GM23338 (cell line): ENCODE results near the gene FBXL20. TPM values are rescaled to one million over a fixed set of nuclear protein-coding genes. Genes with fewer than 3 reads are reported as not detected.

Experiments used
- ATAC-seq: fragments of 200-7000 bp; cut with Tn5 transposase; 3 replicates; pipeline ENCODE4 v1.9.1; 2020
- DNase-seq: peaks from one replicate; pipeline ENCODE4 v3.0.0-alpha.2; 2015; ENCODE audit warnings: low spot score
- H2AFZ ChIP-seq: fragments of 200-600 bp; sonication (generic); 2 replicates; pipeline ENCODE4 v1.8.0; 2016; ENCODE audit warnings: antibody characterized with exemption, mild to moderate bottlenecking, moderate library complexity
- H3F3A ChIP-seq: fragments of 200-600 bp; sonication (generic); replicated peaks from 2 replicates; pipeline ENCODE4 v1.8.0; 2017; ENCODE audit warnings: antibody characterized with exemption, mixed run types, low read depth
- H3K27ac ChIP-seq: fragments of 200-600 bp; sonication (generic); 2 replicates; pipeline ENCODE4 v1.6.1; 2016; ENCODE audit warnings: low read depth
- H3K27me3 ChIP-seq: fragments of 200-600 bp; sonication (generic); 2 replicates; pipeline ENCODE4 v1.8.0; 2016; ENCODE audit warnings: mild to moderate bottlenecking, mixed run types, moderate library complexity; ENCODE audit not compliant: insufficient read depth
- H3K36me3 ChIP-seq: fragments of 200-600 bp; sonication (generic); 2 replicates; pipeline ENCODE4 v1.8.0; 2016; ENCODE audit warnings: mild to moderate bottlenecking; ENCODE audit not compliant: insufficient read depth
- H3K4me1 ChIP-seq: fragments of 200-600 bp; sonication (generic); 2 replicates; pipeline ENCODE4 v1.8.0; 2016; ENCODE audit warnings: mild to moderate bottlenecking, moderate library complexity; ENCODE audit not compliant: insufficient read depth
- H3K4me2 ChIP-seq: fragments of 200-600 bp; sonication (generic); 2 replicates; pipeline ENCODE4 v1.7.1; 2017; ENCODE audit warnings: mixed run types
- H3K4me3 ChIP-seq: fragments of 200-600 bp; sonication (generic); 2 replicates; pipeline ENCODE4 v1.6.1; 2016; ENCODE audit warnings: mixed run types
- H3K79me2 ChIP-seq: fragments of 200-600 bp; sonication (generic); replicated peaks from 2 replicates; pipeline ENCODE4 v1.8.0; 2017; ENCODE audit warnings: mild to moderate bottlenecking; ENCODE audit not compliant: insufficient read depth
- H3K9me2 ChIP-seq: fragments of 200-600 bp; sonication (generic); 2 replicates; pipeline ENCODE4 v1.8.0; 2017; ENCODE audit not compliant: insufficient read depth
- H4K20me1 ChIP-seq: fragments of 200-600 bp; sonication (generic); replicated peaks from 2 replicates; pipeline ENCODE4 v1.8.0; 2017; ENCODE audit warnings: mild to moderate bottlenecking; ENCODE audit not compliant: insufficient read depth
- H3K27ac Mint-ChIP-seq: 2 replicates; pipeline ENCODE4 v1.8.0; 2020; ENCODE audit warnings: inconsistent platforms, mild to moderate bottlenecking, moderate library complexity, mixed read lengths
- H3K27me3 Mint-ChIP-seq: 3 replicates; pipeline ENCODE4 v1.8.0; 2022; ENCODE audit warnings: low read depth, mild to moderate bottlenecking, moderate library complexity, mixed read lengths, inconsistent platforms; ENCODE audit not compliant: insufficient read depth, poor library complexity
- H3K36me3 Mint-ChIP-seq: 3 replicates; pipeline ENCODE4 v1.8.0; 2021; ENCODE audit warnings: low read depth, mild to moderate bottlenecking, inconsistent platforms, moderate library complexity, mixed read lengths
- H3K4me1 Mint-ChIP-seq: 3 replicates; pipeline ENCODE4 v1.8.0; 2020; ENCODE audit warnings: mild to moderate bottlenecking, inconsistent platforms, mixed read lengths
- H3K4me3 Mint-ChIP-seq: 3 replicates; pipeline ENCODE4 v1.8.0; 2021; ENCODE audit warnings: moderate library complexity, mild to moderate bottlenecking, inconsistent platforms, mixed read lengths
- H3K9me3 Mint-ChIP-seq: 3 replicates; pipeline ENCODE4 v1.8.0; 2020; ENCODE audit warnings: moderate library complexity, mild to moderate bottlenecking, inconsistent platforms, mixed read lengths
- EZH2 ChIP-seq: fragments of 200-600 bp; sonication (generic); IDR thresholded peaks from one replicate; pipeline ENCODE4 v1.8.0; 2017; ENCODE audit warnings: antibody characterized with exemption, mild to moderate bottlenecking, low read depth; ENCODE audit not compliant: unreplicated experiment
- JUNB ChIP-seq: IDR thresholded peaks from one replicate; pipeline ENCODE4 v1.6.1; 2016; ENCODE audit warnings: antibody characterized with exemption; ENCODE audit not compliant: unreplicated experiment
- NANOG ChIP-seq: IDR thresholded peaks from 2 replicates; pipeline ENCODE4 v1.6.1; 2016; ENCODE audit warnings: antibody characterized with exemption, borderline replicate concordance
- POLR2AphosphoS5 ChIP-seq: IDR thresholded peaks from 2 replicates; pipeline ENCODE4 v1.6.1; 2016; ENCODE audit warnings: antibody characterized with exemption, low read depth
- polyA plus RNA-seq: library from polyadenylated mRNA; unstranded; fragments of >200 nt; fragmentation: Nextera tagmentation; extraction: Ambion mirVana; gene quantifications from 2 replicates; pipeline ENCODE4 v1.2.1, GENCODE V29; 2016
- total RNA-seq: library from RNA; depleted of rRNA; stranded (reverse); fragments of >200 nt; shearing (Covaris generic); gene quantifications from 2 replicates; pipeline ENCODE4 v1.2.3, GENCODE V29; 2014
- TF ChIP-seq, protein P1 (sequence below), 2 experiments: fragments of 200-600 bp in 1 of 2; sonication (generic) in 1 of 2; conservative IDR thresholded peaks; 2 replicates each; pipeline versions ENCODE4 v1.5.1 to v1.6.1; 2016 to 2017; ENCODE audit warnings: antibody characterized with exemption in 2 of 2, low read depth in 2 of 2, mild to moderate bottlenecking in 2 of 2, moderate library complexity in 1 of 2
- TF ChIP-seq, protein P2 (sequence below): IDR thresholded peaks from 2 replicates; pipeline ENCODE4 v1.6.1; 2016; ENCODE audit warnings: antibody characterized with exemption
- TF ChIP-seq, protein P3 (sequence below): fragments of 250-450 bp; sonication (Bioruptor Pico); IDR thresholded peaks from 2 replicates; pipeline ENCODE4 v1.5.0; 2020; ENCODE audit warnings: mild to moderate bottlenecking, moderate library complexity

The FBXL20 gene
- total and polyA plus RNA-seq, 2 experiments from 2014 or later = 2.9 to 6.9 TPM

DNA sequence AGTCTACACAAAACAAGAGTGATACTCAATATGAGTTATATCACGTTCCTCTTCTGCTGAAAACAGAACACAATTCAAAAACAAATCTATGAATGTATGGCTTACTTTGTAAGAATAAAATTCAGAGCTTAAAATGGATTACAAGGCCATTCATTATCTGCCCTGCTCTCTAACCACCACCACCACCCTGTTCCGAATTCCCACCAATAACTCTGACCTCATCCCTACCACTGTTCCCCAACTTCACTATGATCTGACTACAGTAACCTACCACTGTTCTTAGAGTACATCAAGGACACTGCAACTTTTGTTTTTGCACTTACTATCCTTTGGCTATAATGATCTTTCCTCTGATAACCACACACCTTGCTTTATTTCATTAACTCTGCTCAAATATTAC is 21.3 kb downstream of the FBXL20 start:
- no peak overlapping the region for H3K27ac ChIP-seq
- TF ChIP-seq, protein P1, sequence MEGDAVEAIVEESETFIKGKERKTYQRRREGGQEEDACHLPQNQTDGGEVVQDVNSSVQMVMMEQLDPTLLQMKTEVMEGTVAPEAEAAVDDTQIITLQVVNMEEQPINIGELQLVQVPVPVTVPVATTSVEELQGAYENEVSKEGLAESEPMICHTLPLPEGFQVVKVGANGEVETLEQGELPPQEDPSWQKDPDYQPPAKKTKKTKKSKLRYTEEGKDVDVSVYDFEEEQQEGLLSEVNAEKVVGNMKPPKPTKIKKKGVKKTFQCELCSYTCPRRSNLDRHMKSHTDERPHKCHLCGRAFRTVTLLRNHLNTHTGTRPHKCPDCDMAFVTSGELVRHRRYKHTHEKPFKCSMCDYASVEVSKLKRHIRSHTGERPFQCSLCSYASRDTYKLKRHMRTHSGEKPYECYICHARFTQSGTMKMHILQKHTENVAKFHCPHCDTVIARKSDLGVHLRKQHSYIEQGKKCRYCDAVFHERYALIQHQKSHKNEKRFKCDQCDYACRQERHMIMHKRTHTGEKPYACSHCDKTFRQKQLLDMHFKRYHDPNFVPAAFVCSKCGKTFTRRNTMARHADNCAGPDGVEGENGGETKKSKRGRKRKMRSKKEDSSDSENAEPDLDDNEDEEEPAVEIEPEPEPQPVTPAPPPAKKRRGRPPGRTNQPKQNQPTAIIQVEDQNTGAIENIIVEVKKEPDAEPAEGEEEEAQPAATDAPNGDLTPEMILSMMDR (conservative IDR thresholded peaks at IDR 0.05; ENCODE audit: low read depth in 2 of 2) = no peak
- TF ChIP-seq JUNB = no peak
- Mint-ChIP-seq H3K27ac (no peak overlapping the region), H3K27me3 (peaks cover 4% of the 10 kb centered on the region), H3K4me1 (peaks cover 7% of the 10 kb centered on the region; the same call in 2 of the 3 replicates), H3K9me3 (no peaks in the 10 kb centered on the region), H3K4me3 (no peak overlapping the region), H3K36me3 (no peaks in the 10 kb centered on the region)
- no peaks in the 10 kb centered on the region for H3F3A ChIP-seq
- H3K27me3 ChIP-seq = no peaks in the 10 kb centered on the region
- no peaks in the 10 kb centered on the region; the same call in 1 of the 2 replicates for H3K4me1 ChIP-seq
- H3K79me2 ChIP-seq = no peaks in the 10 kb centered on the region; the same call in 1 of the 2 replicates
- DNase-seq (no peak), ATAC-seq (no peak)
- no peak overlapping the region for H3K4me3 ChIP-seq
- H3K4me2 ChIP-seq = no peak overlapping the region
- no peak overlapping the region for H2AFZ ChIP-seq
- no peaks in the 10 kb centered on the region for H3K36me3 ChIP-seq
- H3K9me2 ChIP-seq = no peaks in the 10 kb centered on the region
- H4K20me1 ChIP-seq = no peaks in the 10 kb centered on the region; the same call in 1 of the 2 replicates

DNA sequence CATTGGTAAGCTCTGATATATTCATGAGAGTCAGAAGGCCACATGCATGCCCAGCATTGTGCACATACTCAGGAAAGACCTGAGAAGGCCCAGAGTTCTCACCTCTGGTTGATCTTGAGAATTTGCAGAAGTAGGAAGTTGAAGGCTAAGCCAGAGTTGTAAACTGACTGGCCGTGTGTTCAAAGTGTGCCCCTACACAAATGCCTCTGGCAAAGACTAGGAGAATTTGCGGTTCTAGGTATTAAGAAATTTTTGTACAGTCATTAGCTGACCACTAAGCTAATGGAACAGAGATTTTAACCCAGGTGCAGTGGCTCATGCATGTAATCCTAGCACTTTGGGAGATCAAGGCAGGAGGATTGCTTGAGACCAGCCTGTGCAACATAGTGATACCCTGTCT is 25.0 kb downstream of the FBXL20 start:
- peaks cover 4% of the 10 kb centered on the region for H3K27me3 Mint-ChIP-seq

More for the DNA sequence above, 25.0 kb downstream of the FBXL20 start:
- Histone ChIP-seq H3K79me2 (no peaks in the 10 kb centered on the region; the same call in 1 of the 2 replicates), H3K4me3 (no peak overlapping the region), H4K20me1 (no peaks in the 10 kb centered on the region; the same call in 1 of the 2 replicates), H3K36me3 (no peaks in the 10 kb centered on the region), H3F3A (no peaks in the 10 kb centered on the region), H3K27ac (no peak overlapping the region), H3K27me3 (no peaks in the 10 kb centered on the region), H3K9me2 (no peaks in the 10 kb centered on the region), H2AFZ (no peak overlapping the region), H3K4me2 (no peak overlapping the region), H3K4me1 (no peaks in the 10 kb centered on the region; the same call in 1 of the 2 replicates)
- H3K4me1 Mint-ChIP-seq = peaks cover 7% of the 10 kb centered on the region; the same call in 2 of the 3 replicates
- no peaks in the 10 kb centered on the region for H3K9me3 Mint-ChIP-seq
- no peak overlapping the region for H3K27ac Mint-ChIP-seq
- DNase-seq = no peak
- TF ChIP-seq, protein P2, sequence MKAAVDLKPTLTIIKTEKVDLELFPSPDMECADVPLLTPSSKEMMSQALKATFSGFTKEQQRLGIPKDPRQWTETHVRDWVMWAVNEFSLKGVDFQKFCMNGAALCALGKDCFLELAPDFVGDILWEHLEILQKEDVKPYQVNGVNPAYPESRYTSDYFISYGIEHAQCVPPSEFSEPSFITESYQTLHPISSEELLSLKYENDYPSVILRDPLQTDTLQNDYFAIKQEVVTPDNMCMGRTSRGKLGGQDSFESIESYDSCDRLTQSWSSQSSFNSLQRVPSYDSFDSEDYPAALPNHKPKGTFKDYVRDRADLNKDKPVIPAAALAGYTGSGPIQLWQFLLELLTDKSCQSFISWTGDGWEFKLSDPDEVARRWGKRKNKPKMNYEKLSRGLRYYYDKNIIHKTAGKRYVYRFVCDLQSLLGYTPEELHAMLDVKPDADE = no peak
- TF ChIP-seq, protein P1 (conservative IDR thresholded peaks at IDR 0.05; ENCODE audit: low read depth in 2 of 2) = no peak
- TF ChIP-seq, protein P3, sequence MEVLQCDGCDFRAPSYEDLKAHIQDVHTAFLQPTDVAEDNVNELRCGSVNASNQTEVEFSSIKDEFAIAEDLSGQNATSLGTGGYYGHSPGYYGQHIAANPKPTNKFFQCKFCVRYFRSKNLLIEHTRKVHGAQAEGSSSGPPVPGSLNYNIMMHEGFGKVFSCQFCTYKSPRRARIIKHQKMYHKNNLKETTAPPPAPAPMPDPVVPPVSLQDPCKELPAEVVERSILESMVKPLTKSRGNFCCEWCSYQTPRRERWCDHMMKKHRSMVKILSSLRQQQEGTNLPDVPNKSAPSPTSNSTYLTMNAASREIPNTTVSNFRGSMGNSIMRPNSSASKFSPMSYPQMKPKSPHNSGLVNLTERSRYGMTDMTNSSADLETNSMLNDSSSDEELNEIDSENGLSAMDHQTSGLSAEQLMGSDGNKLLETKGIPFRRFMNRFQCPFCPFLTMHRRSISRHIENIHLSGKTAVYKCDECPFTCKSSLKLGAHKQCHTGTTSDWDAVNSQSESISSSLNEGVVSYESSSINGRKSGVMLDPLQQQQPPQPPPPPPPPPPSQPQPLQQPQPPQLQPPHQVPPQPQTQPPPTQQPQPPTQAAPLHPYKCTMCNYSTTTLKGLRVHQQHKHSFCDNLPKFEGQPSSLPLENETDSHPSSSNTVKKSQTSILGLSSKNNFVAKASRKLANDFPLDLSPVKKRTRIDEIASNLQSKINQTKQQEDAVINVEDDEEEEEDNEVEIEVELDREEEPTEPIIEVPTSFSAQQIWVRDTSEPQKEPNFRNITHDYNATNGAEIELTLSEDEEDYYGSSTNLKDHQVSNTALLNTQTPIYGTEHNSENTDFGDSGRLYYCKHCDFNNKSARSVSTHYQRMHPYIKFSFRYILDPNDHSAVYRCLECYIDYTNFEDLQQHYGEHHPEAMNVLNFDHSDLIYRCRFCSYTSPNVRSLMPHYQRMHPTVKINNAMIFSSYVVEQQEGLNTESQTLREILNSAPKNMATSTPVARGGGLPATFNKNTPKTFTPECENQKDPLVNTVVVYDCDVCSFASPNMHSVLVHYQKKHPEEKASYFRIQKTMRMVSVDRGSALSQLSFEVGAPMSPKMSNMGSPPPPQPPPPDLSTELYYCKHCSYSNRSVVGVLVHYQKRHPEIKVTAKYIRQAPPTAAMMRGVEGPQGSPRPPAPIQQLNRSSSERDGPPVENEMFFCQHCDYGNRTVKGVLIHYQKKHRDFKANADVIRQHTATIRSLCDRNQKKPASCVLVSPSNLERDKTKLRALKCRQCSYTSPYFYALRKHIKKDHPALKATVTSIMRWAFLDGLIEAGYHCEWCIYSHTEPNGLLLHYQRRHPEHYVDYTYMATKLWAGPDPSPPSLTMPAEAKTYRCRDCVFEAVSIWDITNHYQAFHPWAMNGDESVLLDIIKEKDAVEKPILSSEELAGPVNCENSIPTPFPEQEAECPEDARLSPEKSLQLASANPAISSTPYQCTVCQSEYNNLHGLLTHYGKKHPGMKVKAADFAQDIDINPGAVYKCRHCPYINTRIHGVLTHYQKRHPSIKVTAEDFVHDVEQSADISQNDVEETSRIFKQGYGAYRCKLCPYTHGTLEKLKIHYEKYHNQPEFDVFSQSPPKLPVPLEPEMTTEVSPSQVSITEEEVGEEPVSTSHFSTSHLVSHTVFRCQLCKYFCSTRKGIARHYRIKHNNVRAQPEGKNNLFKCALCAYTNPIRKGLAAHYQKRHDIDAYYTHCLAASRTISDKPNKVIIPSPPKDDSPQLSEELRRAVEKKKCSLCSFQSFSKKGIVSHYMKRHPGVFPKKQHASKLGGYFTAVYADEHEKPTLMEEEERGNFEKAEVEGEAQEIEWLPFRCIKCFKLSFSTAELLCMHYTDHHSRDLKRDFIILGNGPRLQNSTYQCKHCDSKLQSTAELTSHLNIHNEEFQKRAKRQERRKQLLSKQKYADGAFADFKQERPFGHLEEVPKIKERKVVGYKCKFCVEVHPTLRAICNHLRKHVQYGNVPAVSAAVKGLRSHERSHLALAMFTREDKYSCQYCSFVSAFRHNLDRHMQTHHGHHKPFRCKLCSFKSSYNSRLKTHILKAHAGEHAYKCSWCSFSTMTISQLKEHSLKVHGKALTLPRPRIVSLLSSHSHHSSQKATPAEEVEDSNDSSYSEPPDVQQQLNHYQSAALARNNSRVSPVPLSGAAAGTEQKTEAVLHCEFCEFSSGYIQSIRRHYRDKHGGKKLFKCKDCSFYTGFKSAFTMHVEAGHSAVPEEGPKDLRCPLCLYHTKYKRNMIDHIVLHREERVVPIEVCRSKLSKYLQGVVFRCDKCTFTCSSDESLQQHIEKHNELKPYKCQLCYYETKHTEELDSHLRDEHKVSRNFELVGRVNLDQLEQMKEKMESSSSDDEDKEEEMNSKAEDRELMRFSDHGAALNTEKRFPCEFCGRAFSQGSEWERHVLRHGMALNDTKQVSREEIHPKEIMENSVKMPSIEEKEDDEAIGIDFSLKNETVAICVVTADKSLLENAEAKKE (CRISPR knock-in tag) = no peak
- TF ChIP-seq NANOG = no peak
- TF ChIP-seq JUNB = no peak
- no peak for TF ChIP-seq POLR2AphosphoS5
- TF ChIP-seq EZH2 = no peak
- no peaks in the 10 kb centered on the region for H3K36me3 Mint-ChIP-seq
- no peak overlapping the region for H3K4me3 Mint-ChIP-seq
- ATAC-seq = no peak
